ENCODE data around the gene CCNA1.

Gene CCNA1

GRCh38 chr13:36450534-36450933, 18.2 kb downstream of the CCNA1 start:
- DNase-seq (ENCODE audit: low spot score) = no peak
- Histone ChIP-seq H2AK5ac (ENCODE audit: low read depth, low read length) (no peak overlapping the region), H3K23ac (ENCODE audit: low read depth, low read length, poor library complexity) (no peak overlapping the region), H3K4me2 (ENCODE audit: insufficient read depth, low read length, poor library complexity, severe bottlenecking) (no peak overlapping the region), H3K14ac (ENCODE audit: low read length) (no peak overlapping the region), H2BK15ac (ENCODE audit: low read length) (no peak overlapping the region), H3K36me3 (replicated peaks in 1 of 2; ENCODE audit: control insufficient read depth in 2 of 2, insufficient read depth in 2 of 2, low read length in 2 of 2) (no peaks in the 10 kb centered on the region), H3K18ac (ENCODE audit: low read length) (no peak overlapping the region), H3K4ac (ENCODE audit: low read length) (no peak overlapping the region), H3K27me3 (ENCODE audit: control insufficient read depth in 3 of 3, insufficient read depth in 3 of 3, low read depth in 1 of 3, low read length in 3 of 3) (peaks cover 0 to 2% (median 0%) of the 10 kb centered on the region in 3 experiments), H3K9ac (ENCODE audit: low read depth, low read length, poor library complexity) (no peak overlapping the region), H3K9me3 (replicated peaks in 1 of 2; ENCODE audit: control insufficient read depth in 2 of 2, insufficient read depth in 1 of 2, low read depth in 1 of 2, low read length in 2 of 2) (no peaks in the 10 kb centered on the region), H2BK120ac (ENCODE audit: low read depth, low read length) (no peak overlapping the region), H3K4me3 (ENCODE audit: low read length in 2 of 2) (no peak overlapping the region), H2AFZ (ENCODE audit: low read length) (no peak overlapping the region), H3K4me1 (ENCODE audit: control insufficient read depth in 2 of 2, insufficient read depth in 1 of 2, low read depth in 1 of 2, low read length in 2 of 2) (peaks cover 0 to 3% of the 10 kb centered on the region in 2 donors), H4K91ac (ENCODE audit: low read depth, low read length, poor library complexity) (no peak overlapping the region), H3K79me1 (ENCODE audit: low read depth, low read length) (peaks cover 2% of the 10 kb centered on the region), H3K27ac (replicated peaks; ENCODE audit: low read length) (no peak overlapping the region), H2BK12ac (ENCODE audit: low read length) (no peak overlapping the region), H4K8ac (ENCODE audit: low read depth, low read length) (no peak overlapping the region), H2BK5ac (ENCODE audit: low read length) (no peak overlapping the region)
- no CpG with 5 or more reads among the region's 3 CpGs for WGBS, 2 donors (ENCODE audit: extremely low coverage in 2 of 2, insufficient read length in 2 of 2, insufficient replicate concordance in 1 of 2)

GRCh38 chr13:36453516-36453915, 21.2 kb downstream of the CCNA1 start:
- Histone ChIP-seq H3K4ac (ENCODE audit: low read length) (no peak overlapping the region), H3K36me3 (replicated peaks in 1 of 2; ENCODE audit: control insufficient read depth in 2 of 2, insufficient read depth in 2 of 2, low read length in 2 of 2) (no peaks in the 10 kb centered on the region), H3K14ac (ENCODE audit: low read length) (no peak overlapping the region), H4K8ac (ENCODE audit: low read depth, low read length) (no peak overlapping the region), H2AK5ac (ENCODE audit: low read depth, low read length) (no peak overlapping the region), H3K4me1 (ENCODE audit: control insufficient read depth in 2 of 2, insufficient read depth in 1 of 2, low read depth in 1 of 2, low read length in 2 of 2) (peaks cover 0 to 1% of the 10 kb centered on the region in 2 donors), H3K9me3 (replicated peaks in 1 of 2; ENCODE audit: control insufficient read depth in 2 of 2, insufficient read depth in 1 of 2, low read depth in 1 of 2, low read length in 2 of 2) (no peaks in the 10 kb centered on the region), H2BK5ac (ENCODE audit: low read length) (no peak overlapping the region), H3K4me3 (ENCODE audit: low read length in 2 of 2) (no peak overlapping the region), H3K4me2 (ENCODE audit: insufficient read depth, low read length, poor library complexity, severe bottlenecking) (no peak overlapping the region), H3K27me3 (ENCODE audit: control insufficient read depth in 3 of 3, insufficient read depth in 3 of 3, low read depth in 1 of 3, low read length in 3 of 3) (no peaks in the 10 kb centered on the region), H2BK15ac (ENCODE audit: low read length) (no peak overlapping the region), H4K91ac (ENCODE audit: low read depth, low read length, poor library complexity) (no peak overlapping the region), H3K18ac (ENCODE audit: low read length) (no peak overlapping the region), H3K79me1 (ENCODE audit: low read depth, low read length) (no peaks in the 10 kb centered on the region), H2BK12ac (ENCODE audit: low read length) (no peak overlapping the region), H3K9ac (ENCODE audit: low read depth, low read length, poor library complexity) (no peak overlapping the region), H3K27ac (replicated peaks; ENCODE audit: low read length) (no peak overlapping the region), H3K23ac (ENCODE audit: low read depth, low read length, poor library complexity) (no peak overlapping the region), H2BK120ac (ENCODE audit: low read depth, low read length) (no peak overlapping the region), H2AFZ (ENCODE audit: low read length) (no peak overlapping the region)
- no CpG with 5 or more reads among the region's 5 CpGs for WGBS, 2 donors (ENCODE audit: extremely low coverage in 2 of 2, insufficient read length in 2 of 2, insufficient replicate concordance in 1 of 2)
- DNase-seq (ENCODE audit: low spot score) = no peak

DNA sequence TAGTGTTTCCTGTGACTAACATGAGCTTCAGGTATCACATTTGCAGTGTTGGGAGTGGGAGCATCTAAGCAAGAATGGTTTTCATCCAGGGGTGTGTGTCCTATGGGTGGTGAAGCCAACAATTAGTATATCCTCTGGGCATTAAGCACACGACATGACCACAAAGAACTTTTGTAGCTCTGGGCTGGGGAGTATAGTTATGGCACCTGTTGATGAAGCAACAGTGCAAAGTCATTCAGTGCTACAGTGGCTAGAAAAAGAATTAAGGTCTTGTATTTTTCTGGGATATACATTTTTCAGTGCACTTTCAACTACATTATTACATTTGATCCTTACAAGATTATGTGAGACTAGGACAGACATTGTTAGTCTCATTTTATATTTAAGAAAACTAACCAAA, 21.8 kb downstream of the CCNA1 start:
- Histone ChIP-seq H2AFZ (ENCODE audit: low read length) (no peak overlapping the region), H3K4me3 (ENCODE audit: low read length in 2 of 2) (no peak overlapping the region), H3K27ac (replicated peaks; ENCODE audit: low read length) (no peak overlapping the region), H3K9me3 (replicated peaks in 1 of 2; ENCODE audit: control insufficient read depth in 2 of 2, insufficient read depth in 1 of 2, low read depth in 1 of 2, low read length in 2 of 2) (no peaks in the 10 kb centered on the region), H3K23ac (ENCODE audit: low read depth, low read length, poor library complexity) (no peak overlapping the region), H2BK15ac (ENCODE audit: low read length) (no peak overlapping the region), H2BK120ac (ENCODE audit: low read depth, low read length) (no peak overlapping the region), H4K91ac (ENCODE audit: low read depth, low read length, poor library complexity) (no peak overlapping the region), H3K4me2 (ENCODE audit: insufficient read depth, low read length, poor library complexity, severe bottlenecking) (no peak overlapping the region), H3K4me1 (ENCODE audit: control insufficient read depth in 2 of 2, insufficient read depth in 1 of 2, low read depth in 1 of 2, low read length in 2 of 2) (peaks cover 0 to 1% of the 10 kb centered on the region in 2 donors), H3K27me3 (ENCODE audit: control insufficient read depth in 3 of 3, insufficient read depth in 3 of 3, low read depth in 1 of 3, low read length in 3 of 3) (no peaks in the 10 kb centered on the region), H3K36me3 (replicated peaks in 1 of 2; ENCODE audit: control insufficient read depth in 2 of 2, insufficient read depth in 2 of 2, low read length in 2 of 2) (no peaks in the 10 kb centered on the region), H3K4ac (ENCODE audit: low read length) (no peak overlapping the region), H3K9ac (ENCODE audit: low read depth, low read length, poor library complexity) (no peak overlapping the region), H3K79me1 (ENCODE audit: low read depth, low read length) (no peaks in the 10 kb centered on the region), H3K18ac (ENCODE audit: low read length) (no peak overlapping the region), H4K8ac (ENCODE audit: low read depth, low read length) (no peak overlapping the region), H3K14ac (ENCODE audit: low read length) (no peak overlapping the region), H2BK5ac (ENCODE audit: low read length) (no peak overlapping the region), H2BK12ac (ENCODE audit: low read length) (no peak overlapping the region), H2AK5ac (ENCODE audit: low read depth, low read length) (no peak overlapping the region)
- WGBS, 2 donors (ENCODE audit: extremely low coverage in 2 of 2, insufficient read length in 2 of 2, insufficient replicate concordance in 1 of 2) = no CpG with 5 or more reads among the region's 1 CpG
- DNase-seq (ENCODE audit: low spot score) = no peak

- H2BK12ac ChIP-seq (ENCODE audit: low read length) = no peak overlapping the region
- H3K79me1 ChIP-seq (ENCODE audit: low read depth, low read length) = no peaks in the 10 kb centered on the region
- H3K14ac ChIP-seq (ENCODE audit: low read length) = no peak overlapping the region
- H3K18ac ChIP-seq (ENCODE audit: low read length) = no peak overlapping the region
- no peak overlapping the region for H2AK5ac ChIP-seq (ENCODE audit: low read depth, low read length)
- no peak overlapping the region for H2BK120ac ChIP-seq (ENCODE audit: low read depth, low read length)
- no peaks in the 10 kb centered on the region for H3K9me3 ChIP-seq (replicated peaks in 1 of 2; ENCODE audit: control insufficient read depth in 2 of 2, insufficient read depth in 1 of 2, low read depth in 1 of 2, low read length in 2 of 2)
- H3K23ac ChIP-seq (ENCODE audit: low read depth, low read length, poor library complexity) = no peak overlapping the region
- H4K8ac ChIP-seq (ENCODE audit: low read depth, low read length) = no peak overlapping the region
- no peak for DNase-seq (ENCODE audit: low spot score)
- H3K4me3 ChIP-seq (ENCODE audit: low read length in 2 of 2) = no peak overlapping the region
- no CpG with 5 or more reads among the region's 3 CpGs for WGBS, 2 donors (ENCODE audit: extremely low coverage in 2 of 2, insufficient read length in 2 of 2, insufficient replicate concordance in 1 of 2)
- H3K4me2 ChIP-seq (ENCODE audit: insufficient read depth, low read length, poor library complexity, severe bottlenecking) = no peak overlapping the region
- H3K27ac ChIP-seq (replicated peaks; ENCODE audit: low read length) = no peak overlapping the region
- H3K27me3 ChIP-seq (ENCODE audit: control insufficient read depth in 3 of 3, insufficient read depth in 3 of 3, low read depth in 1 of 3, low read length in 3 of 3) = no peaks in the 10 kb centered on the region
- H2AFZ ChIP-seq (ENCODE audit: low read length) = no peak overlapping the region
- no peaks in the 10 kb centered on the region for H3K36me3 ChIP-seq (replicated peaks in 1 of 2; ENCODE audit: control insufficient read depth in 2 of 2, insufficient read depth in 2 of 2, low read length in 2 of 2)
- H3K9ac ChIP-seq (ENCODE audit: low read depth, low read length, poor library complexity) = no peak overlapping the region
- H2BK5ac ChIP-seq (ENCODE audit: low read length) = no peak overlapping the region
- no peak overlapping the region for H3K4ac ChIP-seq (ENCODE audit: low read length)
- no peak overlapping the region for H2BK15ac ChIP-seq (ENCODE audit: low read length)
- no peak overlapping the region for H4K91ac ChIP-seq (ENCODE audit: low read depth, low read length, poor library complexity)
- H3K4me1 ChIP-seq (ENCODE audit: control insufficient read depth in 2 of 2, insufficient read depth in 1 of 2, low read depth in 1 of 2, low read length in 2 of 2) = peaks cover 0 to 1% of the 10 kb centered on the region in 2 donors
These were observed 22.7 kb downstream of the CCNA1 start for GRCh38 chr13:36454987-36455386.
